ENCODE results near the gene DOCK7.
A peak's percentile ranks its signal among the peaks of the same experiment; 100 is the strongest.
"Not testable (repeated sequence)": the region's sequence is repeated elsewhere in the genome, so short reads cannot be mapped to it uniquely, and the experiment has no call there.

DOCK7 gene

GRCh38 chr1:62712336-62713243, 24.4 kb upstream of the DOCK7 start:
- Histone ChIP-seq H3K4me1 (ENCODE audit: insufficient read depth, low read length) (peaks cover 5% of the 10 kb centered on the region; the same call in 1 of the 2 replicates), H3K9ac (ENCODE audit: low read depth, low read length) (no peak overlapping the region), H3K36me3 (ENCODE audit: insufficient read depth, low read length) (no peaks in the 10 kb centered on the region)

DNA sequence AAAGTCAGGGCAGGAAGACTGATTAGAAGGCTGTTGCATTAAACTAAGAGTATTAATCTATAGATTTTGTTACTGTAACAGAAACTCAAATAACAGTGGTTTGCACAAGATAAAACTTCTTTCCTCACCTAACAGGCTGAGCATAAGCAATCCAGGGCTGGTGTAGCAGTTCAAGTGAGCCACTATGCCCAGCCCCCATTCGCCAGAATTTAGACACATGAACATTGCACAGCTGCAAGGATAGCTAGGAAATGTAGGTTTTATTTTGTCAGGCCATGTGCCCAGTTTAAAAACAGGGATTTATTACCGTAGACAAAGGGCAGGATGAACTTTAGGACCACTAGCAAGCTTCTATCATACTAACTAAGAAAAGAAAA, 19.5 kb upstream of the DOCK7 start:
- 0 out of 2 replicates have a peak, but pooled peaks cover 8% of the 10 kb centered on the region for H3K9me3 ChIP-seq (ENCODE audit: control insufficient read depth, insufficient read depth, low read length)
- H3K9ac ChIP-seq (ENCODE audit: low read depth, low read length) = no peak overlapping the region
- no peaks in the 10 kb centered on the region for H3K36me3 ChIP-seq (ENCODE audit: insufficient read depth, low read length)
- H3K4me1 ChIP-seq (ENCODE audit: insufficient read depth, low read length) = no peaks in the 10 kb centered on the region; the same call in 1 of the 2 replicates

More at GRCh38 chr1:62712336-62713243, 24.4 kb upstream of the DOCK7 start:
- no peaks in the 10 kb centered on the region for H3K9me3 ChIP-seq (ENCODE audit: control insufficient read depth, insufficient read depth, low read length)

DNA sequence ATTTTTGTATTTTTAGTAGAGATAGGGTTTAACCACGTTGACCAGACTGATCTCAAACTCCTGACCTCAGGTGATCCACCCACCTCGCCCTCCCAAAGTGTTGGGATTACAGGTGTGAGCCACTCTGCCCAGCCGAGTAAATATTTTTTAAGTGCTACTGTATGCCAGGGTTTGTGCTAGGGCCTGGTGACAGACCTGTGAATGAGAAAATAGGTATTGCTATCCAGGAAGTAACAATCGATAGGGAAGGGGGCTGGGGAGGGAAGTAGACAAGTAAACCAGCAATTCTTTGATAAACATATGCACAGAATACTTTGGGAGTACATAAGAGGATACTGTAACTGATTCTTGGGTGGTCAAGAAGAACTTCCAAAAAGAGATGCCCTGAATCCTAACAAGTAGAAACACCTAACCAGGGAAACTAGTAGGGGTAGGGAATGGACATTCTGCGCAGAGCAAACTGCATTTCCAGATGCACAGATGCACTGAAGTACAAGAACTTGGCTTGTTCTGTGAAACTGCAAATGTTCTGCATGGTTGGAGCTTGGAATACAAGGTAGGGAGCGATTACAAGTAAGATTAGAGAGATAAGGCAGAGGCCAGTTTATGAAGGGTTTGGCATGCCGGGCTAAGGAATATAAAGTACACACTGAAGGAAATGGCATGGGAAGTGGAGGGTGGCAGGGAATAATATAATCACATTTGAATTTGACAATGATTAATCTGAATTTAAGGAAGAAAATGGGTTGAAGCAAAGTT, 19.0 kb upstream of the DOCK7 start:
- no peaks in the 10 kb centered on the region for H3K4me1 ChIP-seq (ENCODE audit: insufficient read depth, low read length)
- no peaks in the 10 kb centered on the region for H3K36me3 ChIP-seq (ENCODE audit: insufficient read depth, low read length)
- 0 out of 2 replicates have a peak, but pooled peaks cover 8% of the 10 kb centered on the region for H3K9me3 ChIP-seq (ENCODE audit: control insufficient read depth, insufficient read depth, low read length)
- H3K9ac ChIP-seq (ENCODE audit: low read depth, low read length) = no peak overlapping the region

DNA sequence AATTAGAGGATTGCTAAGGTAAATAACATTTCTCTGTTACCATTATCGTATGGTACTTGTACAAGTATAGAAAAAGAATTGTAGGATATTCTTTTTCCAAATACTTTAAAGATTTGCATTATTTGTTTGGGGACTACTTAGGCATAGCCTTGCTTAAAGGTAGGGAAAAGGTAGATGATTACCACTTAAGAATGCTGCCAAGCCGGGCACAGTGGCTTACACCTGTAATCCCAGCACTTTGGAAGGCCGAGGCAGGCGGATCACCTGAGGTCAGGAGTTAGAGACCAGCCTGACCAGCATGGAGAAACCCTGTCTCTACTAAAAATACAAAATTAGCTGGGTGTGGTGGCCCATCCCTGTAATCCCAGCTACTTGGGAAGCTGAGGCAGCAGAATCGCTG, 10.0 kb upstream of the DOCK7 start:
- not testable (repeated sequence) for H3K9ac ChIP-seq (ENCODE audit: low read depth, low read length); H3K4me1 ChIP-seq (ENCODE audit: insufficient read depth, low read length); H3K9me3 ChIP-seq (ENCODE audit: control insufficient read depth, insufficient read depth, low read length); H3K36me3 ChIP-seq (ENCODE audit: insufficient read depth, low read length)

- H3K9me3 ChIP-seq (ENCODE audit: control insufficient read depth, insufficient read depth, low read length); H3K4me1 ChIP-seq (ENCODE audit: insufficient read depth, low read length); H3K36me3 ChIP-seq (ENCODE audit: insufficient read depth, low read length); H3K9ac ChIP-seq (ENCODE audit: low read depth, low read length): not testable (repeated sequence)
Observed at GRCh38 chr1:62694479-62694878, 6.3 kb upstream of the DOCK7 start.

DNA sequence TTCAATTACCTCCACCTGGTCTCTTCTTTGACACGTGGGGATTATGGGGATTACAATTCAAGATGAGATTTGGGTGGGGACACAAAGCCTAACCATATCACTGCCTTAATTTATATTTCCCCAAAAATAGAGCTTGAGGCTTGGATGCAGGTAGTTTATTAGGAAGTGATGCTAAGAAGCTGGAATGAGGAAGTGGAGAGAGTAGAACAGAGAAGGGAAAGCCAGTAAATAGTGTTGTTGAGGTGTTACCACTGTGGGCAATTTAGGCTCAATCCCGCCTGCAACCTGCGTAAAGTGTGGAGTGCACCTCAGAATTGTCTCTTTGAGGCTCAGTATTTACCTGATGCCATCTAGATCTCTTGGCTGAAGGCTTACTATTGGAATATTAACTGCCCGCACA, 4.9 kb upstream of the DOCK7 start:
- Histone ChIP-seq H3K36me3 (ENCODE audit: insufficient read depth, low read length) (no peaks in the 10 kb centered on the region), H3K9ac (ENCODE audit: low read depth, low read length) (no peak overlapping the region), H3K9me3 (ENCODE audit: control insufficient read depth, insufficient read depth, low read length) (no peaks in the 10 kb centered on the region), H3K4me1 (ENCODE audit: insufficient read depth, low read length) (peaks cover 7% of the 10 kb centered on the region; the same call in 1 of the 2 replicates)

DNA sequence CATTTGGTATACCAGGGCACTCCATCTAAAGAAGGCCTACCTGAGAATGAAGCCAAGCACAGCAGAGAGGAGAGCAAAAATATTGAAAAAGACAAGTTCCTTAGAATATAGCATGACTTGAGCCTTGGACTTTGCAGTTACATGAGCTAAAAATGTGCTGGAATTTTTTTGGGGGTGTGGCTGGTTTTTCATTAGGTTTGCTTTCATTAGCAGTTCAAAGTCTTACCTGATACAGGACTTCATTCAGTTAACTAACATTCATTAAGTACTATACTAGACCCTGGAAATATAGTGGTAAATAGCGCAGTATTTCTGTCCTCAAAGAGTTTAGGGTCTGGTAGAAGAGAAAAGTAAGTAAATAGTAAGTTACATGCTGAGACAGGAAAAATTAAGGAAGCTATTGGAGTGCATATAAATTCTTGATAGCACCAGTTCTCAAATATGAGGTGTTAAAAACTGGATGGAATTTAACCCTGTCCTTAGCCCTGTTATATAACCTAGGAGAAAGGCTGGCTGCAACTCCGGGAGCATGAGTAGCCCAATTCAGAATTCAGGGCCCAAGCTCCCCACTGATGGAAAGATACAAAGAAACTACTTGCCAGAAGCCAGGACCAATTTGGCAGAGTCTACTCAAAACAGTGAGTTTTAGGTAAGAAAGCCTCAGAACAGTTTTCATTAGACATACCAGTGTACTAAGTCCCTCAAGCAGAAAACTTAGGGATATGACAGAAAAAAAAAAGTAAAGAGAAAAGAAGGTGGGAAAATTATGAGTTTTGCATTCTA, 3.1 kb upstream of the DOCK7 start:
- no peak overlapping the region for H3K9ac ChIP-seq (ENCODE audit: low read depth, low read length)
- no peaks in the 10 kb centered on the region for H3K9me3 ChIP-seq (ENCODE audit: control insufficient read depth, insufficient read depth, low read length)
- peaks cover 7% of the 10 kb centered on the region; the same call in 1 of the 2 replicates for H3K4me1 ChIP-seq (ENCODE audit: insufficient read depth, low read length)
- H3K36me3 ChIP-seq (ENCODE audit: insufficient read depth, low read length) = no peaks in the 10 kb centered on the region

DNA sequence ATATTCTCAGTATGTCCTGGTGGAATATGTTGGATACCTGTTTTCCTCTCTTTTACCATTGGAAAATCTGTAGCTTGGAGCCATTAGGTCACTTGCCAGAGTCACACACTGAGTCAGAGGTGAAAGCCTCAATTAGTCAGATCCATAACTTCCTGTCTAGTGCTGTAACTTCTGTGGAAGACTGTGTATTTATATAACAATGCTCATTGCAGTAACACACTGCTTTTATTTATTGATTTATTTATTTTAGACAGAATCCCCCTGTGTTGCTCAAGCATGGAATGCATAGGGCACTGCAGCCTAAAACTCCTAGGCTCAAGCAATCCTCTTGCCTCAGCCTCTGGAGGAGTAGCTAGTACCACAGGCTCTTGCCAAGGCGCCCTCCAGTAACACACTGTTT, 1.3 kb upstream of the DOCK7 start:
- H3K9me3 ChIP-seq (ENCODE audit: control insufficient read depth, insufficient read depth, low read length) = no peaks in the 10 kb centered on the region
- no peaks in the 10 kb centered on the region for H3K36me3 ChIP-seq (ENCODE audit: insufficient read depth, low read length)
- no peak overlapping the region; the same call in 1 of the 2 replicates for H3K9ac ChIP-seq (ENCODE audit: low read depth, low read length)
- H3K4me1 ChIP-seq (ENCODE audit: insufficient read depth, low read length) = peaks cover 7% of the 10 kb centered on the region; the same call in 1 of the 2 replicates

GRCh38 chr1:62688687-62689085, 500 bp upstream of the DOCK7 start:
- H3K9ac ChIP-seq (ENCODE audit: low read depth, low read length) = peak overlapping the region; percentile 85
- no peaks in the 10 kb centered on the region for H3K36me3 ChIP-seq (ENCODE audit: insufficient read depth, low read length)
- no peaks in the 10 kb centered on the region for H3K9me3 ChIP-seq (ENCODE audit: control insufficient read depth, insufficient read depth, low read length)
- peaks cover 7% of the 10 kb centered on the region; the same call in 1 of the 2 replicates for H3K4me1 ChIP-seq (ENCODE audit: insufficient read depth, low read length)

- no peaks in the 10 kb centered on the region for H3K36me3 ChIP-seq (ENCODE audit: insufficient read depth, low read length)
Observed at GRCh38 chr1:62687421-62687902, 724 bp downstream of the DOCK7 start.

DNA sequence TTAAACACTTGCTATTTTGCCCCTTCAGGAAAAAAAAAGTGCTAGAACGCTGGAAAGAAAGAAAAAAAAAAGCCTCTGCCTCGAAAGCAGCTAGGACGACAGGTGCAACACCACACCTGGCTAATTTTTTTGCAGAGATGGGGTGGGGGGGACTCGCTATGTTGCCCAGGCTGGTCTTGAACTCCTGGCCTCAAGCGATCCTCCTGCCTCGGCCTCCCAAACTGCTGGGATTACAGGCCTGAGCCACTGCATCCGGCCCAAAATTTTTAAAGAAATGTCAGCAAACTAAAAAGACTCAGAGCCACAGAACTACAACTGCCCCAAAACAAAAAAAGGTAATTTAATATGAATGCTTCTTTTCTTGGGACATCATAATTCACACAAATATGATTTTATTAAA, 1.4 kb downstream of the DOCK7 start:
- no peaks in the 10 kb centered on the region for H3K36me3 ChIP-seq (ENCODE audit: insufficient read depth, low read length)
- H3K4me1 ChIP-seq (ENCODE audit: insufficient read depth, low read length) = peaks cover 17% of the 10 kb centered on the region
- H3K9me3 ChIP-seq (ENCODE audit: control insufficient read depth, insufficient read depth, low read length) = no peaks in the 10 kb centered on the region
- peak overlapping the region; percentile 85; the same call in 1 of the 2 replicates for H3K9ac ChIP-seq (ENCODE audit: low read depth, low read length)

More at GRCh38 chr1:62687421-62687902, 724 bp downstream of the DOCK7 start:
- H3K9ac ChIP-seq (ENCODE audit: low read depth, low read length) = peak overlapping the region; percentile 85
- no peaks in the 10 kb centered on the region for H3K9me3 ChIP-seq (ENCODE audit: control insufficient read depth, insufficient read depth, low read length)
- H3K4me1 ChIP-seq (ENCODE audit: insufficient read depth, low read length) = peaks cover 11% of the 10 kb centered on the region

- H3K4me1 ChIP-seq (ENCODE audit: insufficient read depth, low read length) = peaks cover 16% of the 10 kb centered on the region
- no peaks in the 10 kb centered on the region for H3K9me3 ChIP-seq (ENCODE audit: control insufficient read depth, insufficient read depth, low read length)
- H3K36me3 ChIP-seq (ENCODE audit: insufficient read depth, low read length) = no peaks in the 10 kb centered on the region
- H3K9ac ChIP-seq (ENCODE audit: low read depth, low read length) = no peak overlapping the region
Observed at GRCh38 chr1:62685431-62685859, 2.7 kb downstream of the DOCK7 start.

DNA sequence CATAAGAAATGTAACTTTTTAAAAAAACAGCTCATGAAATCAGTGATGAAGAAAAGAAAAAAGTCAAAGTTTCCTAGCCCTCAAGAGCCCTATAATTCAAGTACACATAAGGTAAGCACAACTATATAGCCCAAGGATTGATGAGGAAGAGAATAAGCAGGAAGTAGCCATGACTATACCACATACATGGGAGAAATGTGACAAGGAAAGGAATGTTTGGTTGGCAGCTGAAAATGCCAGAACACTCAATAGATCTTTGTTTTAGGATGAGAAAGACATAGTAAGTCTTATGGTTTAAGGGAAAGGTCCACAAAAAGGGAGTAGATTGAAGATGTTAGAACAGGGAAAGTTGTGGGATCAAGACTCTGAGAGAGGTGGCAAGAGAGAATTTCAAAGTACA, 5.7 kb downstream of the DOCK7 start:
- no peak overlapping the region for H3K9ac ChIP-seq (ENCODE audit: low read depth, low read length)
- H3K9me3 ChIP-seq (ENCODE audit: control insufficient read depth, insufficient read depth, low read length) = no peaks in the 10 kb centered on the region
- no peaks in the 10 kb centered on the region for H3K36me3 ChIP-seq (ENCODE audit: insufficient read depth, low read length)
- H3K4me1 ChIP-seq (ENCODE audit: insufficient read depth, low read length) = peaks cover 10% of the 10 kb centered on the region

DNA sequence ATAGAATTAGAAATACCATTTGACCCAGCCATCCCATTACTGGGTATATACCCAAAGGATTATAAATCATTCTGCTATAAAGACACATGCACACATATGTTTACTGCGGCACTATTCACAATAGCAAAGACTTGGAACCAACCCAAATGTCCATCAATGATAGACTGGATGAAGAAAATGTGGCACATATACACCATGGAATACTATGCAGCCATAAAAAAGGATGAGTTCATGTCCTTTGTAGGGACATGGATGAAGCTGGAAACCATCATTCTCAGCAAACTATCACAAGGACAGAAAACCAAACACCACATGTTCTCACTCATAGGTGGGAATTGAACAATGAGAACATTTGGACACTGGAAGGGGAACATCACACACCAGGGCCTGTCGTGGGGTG, 7.2 kb downstream of the DOCK7 start:
- H3K9ac ChIP-seq (ENCODE audit: low read depth, low read length); H3K36me3 ChIP-seq (ENCODE audit: insufficient read depth, low read length); H3K9me3 ChIP-seq (ENCODE audit: control insufficient read depth, insufficient read depth, low read length): not testable (repeated sequence)
- peaks cover 19% of the 10 kb centered on the region for H3K4me1 ChIP-seq (ENCODE audit: insufficient read depth, low read length)
